ENCODE data around the gene SKI. TPM values are rescaled to one million over a fixed set of nuclear protein-coding genes. Genes with fewer than 3 reads are reported as not detected.
A peak's percentile ranks its signal among the peaks of the same experiment; 100 is the strongest.

Gene SKI
- total RNA-seq, 1 experiment from 2014 or later: 89.5 TPM

GRCh38 chr1:2180297-2181245 lies 47.5 kb upstream of the SKI start:
- Mint-ChIP-seq H3K27ac (peak overlapping the region in 1 of 3 experiments; percentile 70; a peak in 1 of 7 replicates), H3K27me3 (ENCODE audit: low read depth) (peaks cover 1% of the 10 kb centered on the region; the same call in 1 of the 2 replicates), H3K4me3 (no peak overlapping the region), H3K9me3 (no peaks in the 10 kb centered on the region), H3K4me1 (peaks cover 0 to 2% of the 10 kb centered on the region in 2 experiments; a peak in 1 of 4 replicates), H3K36me3 (ENCODE audit: insufficient read depth in 1 of 3, low read depth in 3 of 3) (peaks cover 23 to 57% (median 53%) of the 10 kb centered on the region in 3 experiments; a peak in 6 of 7 replicates)
- H4K20me1 ChIP-seq (ENCODE audit: control insufficient read depth, insufficient read depth, insufficient read length): no peaks in the 10 kb centered on the region
- H2BK20ac ChIP-seq (ENCODE audit: low read depth, low read length, poor library complexity, severe bottlenecking): no peak overlapping the region
- no peak overlapping the region for H2BK120ac ChIP-seq (ENCODE audit: low read depth, low read length, poor library complexity, severe bottlenecking)
- no peak for TF ChIP-seq CTCF (conservative IDR thresholded peaks at IDR 0.05)
- H3K14ac ChIP-seq (ENCODE audit: insufficient read depth, low read length): no peak overlapping the region
- no peak overlapping the region for H3K18ac ChIP-seq (ENCODE audit: insufficient read length, low read depth, low read length)
- no peaks in the 10 kb centered on the region for H3K4me1 ChIP-seq (ENCODE audit: insufficient read depth, low read length)
- H3K79me2 ChIP-seq (ENCODE audit: insufficient read depth, low read length): no peaks in the 10 kb centered on the region
- no peak overlapping the region for H2BK5ac ChIP-seq (ENCODE audit: insufficient read length, low read length)
- no peaks in the 10 kb centered on the region for H3K79me1 ChIP-seq (ENCODE audit: insufficient read depth, low read depth, low read length, poor library complexity, severe bottlenecking)
- no peak overlapping the region for H3K23ac ChIP-seq (ENCODE audit: insufficient read length, low read depth, low read length)
- H3K4me2 ChIP-seq (ENCODE audit: insufficient read depth, insufficient read length, low read length): no peak overlapping the region
- no CpG with 5 or more reads among the region's 58 CpGs for WGBS (ENCODE audit: extremely low coverage, insufficient read length, low lambda C conversion rate)
- no peaks in the 10 kb centered on the region for H3K9me3 ChIP-seq (ENCODE audit: control insufficient read depth, low read depth, low read length)
- no peak overlapping the region for H4K91ac ChIP-seq (ENCODE audit: insufficient read length, low read depth, low read length)
- H2AK5ac ChIP-seq (ENCODE audit: insufficient read length, low read length): no peak overlapping the region
- no peak overlapping the region for H4K8ac ChIP-seq (replicated peaks; ENCODE audit: insufficient read length, low read depth, low read length)
- no peak overlapping the region for H2AFZ ChIP-seq (ENCODE audit: low read length)
- no peak for DNase-seq
- H3T11ph ChIP-seq (ENCODE audit: low read length): no peak overlapping the region
- no peaks in the 10 kb centered on the region for H3K27me3 ChIP-seq (ENCODE audit: insufficient read depth, low read length)
- no peak overlapping the region for H2BK15ac ChIP-seq (ENCODE audit: low read depth, low read length)
- H3K23me2 ChIP-seq (ENCODE audit: insufficient read length, low read depth, low read length, poor library complexity, severe bottlenecking): no peaks in the 10 kb centered on the region
- H3K4ac ChIP-seq (ENCODE audit: low read depth, low read length): no peak overlapping the region
- no peak overlapping the region for H3K9ac ChIP-seq (ENCODE audit: extremely low read depth, insufficient read length, low read length)
- no peak overlapping the region for H3K27ac ChIP-seq (ENCODE audit: insufficient read length, low read depth, low read length)
- H2BK12ac ChIP-seq (ENCODE audit: insufficient read length, low read depth, low read length): no peak overlapping the region
- H3K56ac ChIP-seq (ENCODE audit: insufficient read length, low read depth, low read length): no peak overlapping the region
- no peak overlapping the region for H4K5ac ChIP-seq (ENCODE audit: insufficient read length, low read depth, low read length)
